NCI-H1930 (cell line): ENCODE measurements around the gene ZDHHC13.

ENCODE experiments used
- DNase-seq, 2 experiments: peaks; one replicate each; lab custom pipeline; 2025; lab: John Stamatoyannopoulos, UW

ZDHHC13 gene

DNA sequence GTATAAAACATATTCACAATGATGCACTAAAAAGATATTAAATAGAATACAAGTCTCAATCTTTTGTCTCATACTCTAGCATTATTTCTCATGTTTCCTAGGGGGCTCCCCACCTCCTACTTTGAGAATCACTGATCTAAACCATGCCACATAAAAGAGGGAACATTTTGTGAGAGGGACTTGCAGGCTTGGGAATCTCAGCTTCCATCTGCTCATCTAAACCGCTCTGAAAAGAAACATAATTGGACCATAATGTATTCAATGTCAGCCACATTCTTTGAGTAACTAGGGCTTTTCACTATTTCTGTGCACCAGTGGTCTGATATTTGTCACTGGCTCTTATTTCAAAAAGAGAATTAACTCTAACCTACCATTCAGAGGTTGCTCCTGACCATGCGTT, 91.2 kb downstream of the ZDHHC13 start:
- no peak for DNase-seq

DNA sequence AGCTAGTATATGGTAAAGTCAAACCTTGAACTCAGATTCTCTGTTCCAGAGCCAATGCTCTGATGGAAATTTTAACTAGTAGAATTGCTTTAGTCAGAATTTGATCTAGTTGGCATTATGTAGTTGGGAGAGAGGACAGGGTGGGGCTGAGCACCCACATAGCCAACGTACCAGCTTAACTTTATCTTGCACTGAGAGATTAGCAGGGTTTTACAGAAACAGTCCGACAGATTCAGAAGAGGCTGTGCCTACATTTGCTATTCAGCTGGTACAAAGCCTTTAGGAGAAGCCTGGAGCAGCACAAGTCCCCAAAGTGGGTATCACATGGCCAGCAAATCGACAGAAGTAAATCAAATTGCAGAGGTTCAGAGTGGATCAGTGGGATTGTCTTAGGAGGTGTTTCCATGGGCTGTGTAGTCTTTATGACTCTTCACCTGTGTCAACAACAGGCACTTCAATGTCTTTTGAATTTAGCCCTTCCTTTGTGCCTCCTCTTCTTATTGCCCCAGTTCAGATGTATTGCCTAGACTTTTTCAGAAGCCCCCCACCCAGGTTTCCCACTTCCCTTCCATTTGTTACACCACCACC, 92.1 kb downstream of the ZDHHC13 start:
- DNase-seq, result no peak

DNA sequence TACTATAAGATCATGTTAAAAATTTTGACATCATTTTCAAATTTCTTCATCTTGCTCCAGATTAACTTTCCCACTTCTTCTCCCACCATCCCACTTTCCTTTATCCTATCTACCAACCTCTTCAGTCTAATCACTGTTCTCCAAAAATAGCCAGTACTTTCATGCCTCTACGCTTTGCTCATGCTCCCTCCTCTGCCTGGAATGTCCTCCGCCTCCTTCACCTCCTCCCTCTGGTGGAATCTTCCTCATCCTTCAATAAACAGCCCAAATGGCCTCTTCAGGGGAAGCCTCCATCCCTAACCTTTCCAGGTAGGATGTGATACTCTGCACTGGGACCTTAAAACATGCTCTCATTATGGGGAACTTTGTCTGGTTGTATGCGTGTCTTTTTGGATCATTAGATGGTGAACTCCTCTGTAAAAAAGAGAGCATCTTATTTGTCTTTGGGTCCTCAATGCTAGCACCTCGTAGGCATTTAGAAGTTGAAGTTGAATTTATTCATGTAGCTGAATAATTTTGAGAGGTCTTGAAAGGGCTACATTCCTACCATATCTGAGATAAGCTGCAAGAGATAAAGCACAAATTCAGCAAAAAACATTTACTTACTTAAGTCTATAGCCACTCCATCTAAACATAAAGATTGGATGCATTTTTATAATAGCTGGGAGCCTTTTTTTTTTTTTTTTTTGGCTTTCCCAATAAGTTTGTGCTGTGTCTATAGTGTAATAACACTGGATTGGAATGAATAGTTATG, 92.8 kb downstream of the ZDHHC13 start:
- DNase-seq, result no peak

DNA sequence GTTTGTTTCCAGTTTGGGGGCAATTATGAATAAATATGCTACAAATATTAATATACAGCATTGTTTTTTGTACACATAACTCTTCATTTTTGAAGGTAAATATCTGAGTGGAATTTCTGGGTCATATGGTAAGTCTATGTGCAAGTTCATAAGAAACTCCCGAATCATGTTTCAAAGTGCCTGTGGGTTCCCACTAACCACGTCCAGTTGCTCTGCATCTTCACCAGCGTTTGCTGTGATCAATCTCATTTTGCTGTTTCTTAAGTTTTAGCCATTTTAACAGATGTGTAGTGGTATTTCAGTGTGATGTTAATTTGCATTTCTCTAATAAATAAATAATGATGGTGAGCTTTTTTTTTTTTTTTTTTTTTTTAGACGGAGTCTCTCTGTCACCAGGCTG, 99.1 kb downstream of the ZDHHC13 start:
- no peak for DNase-seq

DNA sequence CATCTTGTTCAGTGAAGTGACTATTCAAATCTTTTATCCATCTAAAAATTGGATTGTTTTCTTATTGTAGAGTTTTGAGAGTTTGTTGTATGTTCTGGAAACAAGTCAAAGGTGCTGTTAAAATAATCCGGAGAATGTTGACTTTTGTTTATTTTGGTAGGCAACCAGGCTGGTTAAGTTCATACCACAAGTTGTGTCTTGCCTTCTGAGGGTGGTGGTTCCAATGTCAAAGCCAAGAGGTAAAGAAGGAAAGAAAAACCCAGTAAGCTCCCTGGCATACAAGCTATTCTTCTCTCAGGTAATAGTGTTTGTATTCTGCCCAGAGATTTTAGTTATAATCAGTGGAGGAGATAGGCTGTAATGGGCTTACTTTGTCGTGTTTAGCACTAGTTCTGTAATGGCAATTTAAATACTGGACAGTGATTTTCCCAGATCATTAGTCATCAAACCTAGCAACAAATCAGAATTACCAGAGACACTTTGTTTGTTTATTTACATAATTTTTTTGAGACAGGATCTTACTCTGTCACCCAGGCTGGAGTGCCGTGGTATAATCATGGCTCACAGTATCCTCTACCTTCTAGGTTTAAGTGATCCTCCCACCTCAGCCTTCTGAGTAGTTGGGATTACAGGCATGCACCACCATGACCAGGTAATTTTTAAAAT, 99.9 kb downstream of the ZDHHC13 start:
- DNase-seq, result no peak

DNA sequence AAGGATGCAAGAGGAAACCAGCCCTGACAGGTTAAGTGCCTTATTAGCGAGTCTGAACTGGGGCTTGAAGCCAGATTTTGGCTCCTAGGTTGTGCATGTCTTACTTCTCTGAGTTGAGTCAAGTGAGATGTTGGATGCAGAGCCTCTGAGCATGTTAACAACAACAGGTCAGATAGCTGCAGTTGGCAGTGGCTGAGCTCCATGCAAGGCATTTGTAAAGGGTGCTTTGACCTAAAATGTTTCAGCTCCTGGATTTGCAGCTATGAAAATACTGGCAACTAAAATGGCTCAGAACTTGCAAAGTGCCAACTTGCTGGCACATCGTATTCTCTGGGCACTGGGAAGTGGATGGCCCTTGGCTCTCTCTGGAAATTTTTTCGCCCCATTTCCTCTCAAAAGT, 101.2 kb downstream of the ZDHHC13 start:
- no peak for DNase-seq

DNA sequence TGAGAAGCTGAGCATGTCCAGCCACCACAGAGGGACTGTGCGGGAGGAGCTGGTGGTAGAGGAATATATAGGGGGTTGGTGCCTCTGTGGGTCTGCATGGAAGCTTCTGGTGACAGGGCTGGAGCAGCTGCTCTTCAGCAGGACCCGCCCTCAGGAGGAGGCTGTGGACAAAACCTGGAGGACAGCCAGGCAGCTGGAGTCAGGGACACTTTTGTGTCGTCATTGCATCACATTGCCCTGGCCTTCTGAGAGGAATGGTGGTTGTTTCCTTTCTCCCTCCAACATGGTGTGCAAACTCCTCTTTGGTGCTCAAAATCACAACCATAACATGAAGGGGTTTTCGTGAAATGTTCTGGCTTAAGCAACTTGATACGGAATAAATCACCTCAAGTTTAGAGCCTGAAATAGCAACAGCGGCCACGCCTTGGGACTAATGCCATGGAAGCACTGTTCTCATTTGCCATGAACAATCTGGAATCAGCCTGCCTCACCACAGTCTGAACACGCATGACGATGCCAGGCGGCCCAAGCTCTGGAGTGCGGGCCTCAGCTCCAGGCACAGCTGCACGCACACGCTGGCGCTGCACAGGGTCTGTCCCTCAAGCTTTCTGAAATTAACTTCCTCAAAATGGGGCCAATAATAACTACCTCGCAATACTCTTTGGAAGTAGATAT, 102.0 kb downstream of the ZDHHC13 start:
- DNase-seq, result no peak

DNA sequence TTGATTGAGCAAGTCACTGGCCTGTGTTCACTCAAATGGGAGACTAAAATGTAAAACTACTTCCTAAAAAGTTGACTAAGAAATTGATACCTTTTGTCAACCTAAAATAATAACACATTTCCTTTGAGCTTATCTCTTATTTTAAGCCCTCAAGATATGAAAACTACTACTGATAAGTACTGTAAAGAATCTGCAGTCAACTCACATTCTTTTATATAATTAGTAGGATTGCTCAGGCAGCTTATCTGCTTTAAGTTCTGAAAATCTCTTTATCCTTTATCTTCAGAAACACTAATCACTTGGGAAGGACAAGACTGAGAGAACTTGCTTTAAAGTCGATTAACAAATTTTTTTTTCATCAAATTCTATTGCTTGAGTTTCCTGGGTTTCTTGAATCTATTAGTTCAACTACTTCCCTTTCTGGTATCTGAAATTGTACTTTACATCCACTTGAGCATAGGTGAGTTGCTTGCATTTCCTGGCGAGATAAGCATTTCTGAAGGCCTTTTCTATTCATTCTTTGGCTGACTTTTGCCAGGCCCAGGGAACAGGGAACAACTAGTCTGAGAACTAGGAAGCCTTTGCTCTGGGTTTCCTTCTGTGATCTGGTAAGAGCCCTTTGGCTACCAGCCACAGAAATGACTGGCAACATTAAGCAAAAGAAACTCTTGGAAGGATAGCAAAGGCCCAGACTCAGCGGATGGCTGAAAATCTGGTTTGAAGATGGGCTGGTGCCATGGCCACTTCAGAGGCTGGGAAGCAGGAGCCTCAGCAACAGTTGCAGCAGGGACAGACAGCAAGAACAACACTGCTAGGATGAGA, 104.1 kb downstream of the ZDHHC13 start:
- no peak for DNase-seq

DNA sequence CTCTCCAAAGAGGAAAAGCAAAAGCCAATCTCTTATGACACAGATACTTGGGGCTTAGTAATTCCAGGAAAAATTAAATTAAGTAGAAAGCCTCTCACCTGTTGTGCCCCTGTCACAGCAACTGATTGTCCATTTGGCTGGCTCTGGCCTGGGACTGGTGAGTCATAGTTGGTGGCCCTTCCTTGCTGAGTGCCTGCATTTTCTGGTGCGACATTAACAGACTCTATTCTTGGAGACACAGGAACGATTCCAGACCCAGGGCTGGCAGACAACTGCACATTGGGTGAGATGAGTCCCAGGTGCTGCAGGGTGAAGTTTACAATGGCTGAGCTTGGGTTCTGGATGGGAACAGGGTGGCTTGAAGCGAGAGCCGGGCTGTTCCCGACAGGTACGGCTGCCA, 108.2 kb downstream of the ZDHHC13 start:
- DNase-seq, result no peak

DNA sequence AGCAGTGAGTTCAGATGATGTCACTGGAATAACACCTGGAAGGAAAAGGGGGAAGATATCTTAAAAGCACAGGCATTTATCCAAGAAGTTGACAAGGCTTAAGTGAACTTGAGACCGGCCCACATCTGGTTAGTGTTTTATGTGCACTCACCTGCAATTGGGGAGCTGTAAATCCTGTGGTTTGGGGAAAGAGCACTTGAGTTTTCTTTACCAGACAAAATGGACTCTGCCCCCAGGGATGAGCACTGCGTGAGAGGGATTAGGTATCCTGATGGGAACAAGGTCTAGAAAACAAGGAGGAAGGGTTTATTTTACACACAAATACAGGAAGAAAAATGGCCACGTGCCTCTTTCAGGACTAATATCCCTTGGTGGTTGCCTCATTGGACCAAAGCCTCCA, 108.6 kb downstream of the ZDHHC13 start:
- DNase-seq, result no peak
